Ascending aorta (tissue), 2 donors: ENCODE data around the gene SH3RF1. TPM values are rescaled to one million over a fixed set of nuclear protein-coding genes. Genes with fewer than 3 reads are reported as not detected.

Experiments used
- DNase-seq, 2 donors: peaks; one replicate each; pipeline ENCODE4 v3.0.0-alpha.2; 2019; ENCODE audit warnings: low spot score in 2 of 2
- H3K27ac ChIP-seq, 2 donors: fragments of 200-600 bp; sonication (generic); one replicate each; pipeline ENCODE4 v1.5.1; 2016 to 2017; ENCODE audit warnings: mild to moderate bottlenecking in 1 of 2
- H3K27me3 ChIP-seq: fragments of 200-600 bp; sonication (generic); one replicate; pipeline ENCODE4 v1.5.1; 2017
- H3K36me3 ChIP-seq, 2 donors: fragments of 200-600 bp; sonication (generic); one replicate each; pipeline ENCODE4 v1.5.1; 2016
- H3K4me1 ChIP-seq, 2 donors: fragments of 200-600 bp; sonication (generic); one replicate each; pipeline ENCODE4 v1.5.1; 2016 to 2017; ENCODE audit warnings: mild to moderate bottlenecking in 1 of 2
- H3K4me3 ChIP-seq, 2 donors: fragments of 200-600 bp; sonication (generic); one replicate each; pipeline ENCODE4 v1.5.1; 2016 to 2017; ENCODE audit warnings: mild to moderate bottlenecking in 1 of 2
- H3K9me3 ChIP-seq, 2 donors: fragments of 200-600 bp; sonication (generic); one replicate each; pipeline ENCODE4 v1.5.1; 2016
- CTCF ChIP-seq, 3 experiments: fragments of 200-600 bp in 2 of 3; fragments of 450-650 bp in 1 of 3; sonication (generic) in 2 of 3; IDR thresholded peaks; one replicate each; pipeline ENCODE4 v1.5.1; 2016 to 2019; ENCODE audit warnings: antibody characterized with exemption in 3 of 3, mild to moderate bottlenecking in 1 of 3, moderate library complexity in 1 of 3
- intact Hi-C: fragments of 100-400 bp; cut with DNase I; formaldehyde crosslinking; loops from one replicate; pipeline ENCODE4 v1.15.1; 2023
- total RNA-seq: library from RNA; depleted of rRNA; stranded (reverse); fragments of >200 nt; gene quantifications from one replicate; pipeline ENCODE4 v1.1.0, GENCODE V29; 2016

SH3RF1 gene
- total RNA-seq, 1 donor from 2014 or later: 27.6 TPM

- intact Hi-C loops: no loop called here
- Histone ChIP-seq H3K4me3 (no peak overlapping the region), H3K36me3 (peaks cover 28 to 42% of the 10 kb centered on the region in 2 donors), H3K27ac (no peak overlapping the region), H3K9me3 (no peaks in the 10 kb centered on the region), H3K4me1 (peaks cover 0 to 2% of the 10 kb centered on the region in 2 donors), H3K27me3 (no peaks in the 10 kb centered on the region)
- no peak for TF ChIP-seq CTCF (IDR thresholded peaks at IDR 0.05)
- DNase-seq: no peak
These were observed 161.6 kb downstream of the SH3RF1 start for GRCh38 chr4:169109035-169109675.

GRCh38 chr4:169108303-169108702 is 162.5 kb downstream of the SH3RF1 start:
- peaks cover 28 to 37% of the 10 kb centered on the region in 2 donors for H3K36me3 ChIP-seq
- intact Hi-C loops: no loop called here
- no peaks in the 10 kb centered on the region for H3K27me3 ChIP-seq
- DNase-seq: no peak
- peaks cover 4 to 6% of the 10 kb centered on the region in 2 donors for H3K4me1 ChIP-seq
- H3K27ac ChIP-seq: no peak overlapping the region
- no peak overlapping the region for H3K4me3 ChIP-seq
- no peak for TF ChIP-seq CTCF (IDR thresholded peaks at IDR 0.05)
- H3K9me3 ChIP-seq: no peaks in the 10 kb centered on the region

GRCh38 chr4:169107528-169107927 is 163.2 kb downstream of the SH3RF1 start:
- intact Hi-C loops: no loop called here
- Histone ChIP-seq H3K27ac (no peak overlapping the region), H3K4me1 (peaks cover 4 to 6% of the 10 kb centered on the region in 2 donors), H3K4me3 (no peak overlapping the region), H3K36me3 (peaks cover 28 to 37% of the 10 kb centered on the region in 2 donors), H3K9me3 (no peaks in the 10 kb centered on the region), H3K27me3 (no peaks in the 10 kb centered on the region)
- no peak for DNase-seq
- no peak for TF ChIP-seq CTCF (IDR thresholded peaks at IDR 0.05)

- intact Hi-C loops: no loop called here
- peaks cover 4 to 6% of the 10 kb centered on the region in 2 donors for H3K4me1 ChIP-seq
- no peak overlapping the region for H3K27ac ChIP-seq
- no peaks in the 10 kb centered on the region for H3K9me3 ChIP-seq
- DNase-seq: no peak
- no peak overlapping the region for H3K4me3 ChIP-seq
- H3K36me3 ChIP-seq: peaks cover 27 to 37% of the 10 kb centered on the region in 2 donors
- no peak for TF ChIP-seq CTCF (IDR thresholded peaks at IDR 0.05)
- no peaks in the 10 kb centered on the region for H3K27me3 ChIP-seq
These were observed 164.0 kb downstream of the SH3RF1 start for GRCh38 chr4:169106696-169107229.

- H3K4me1 ChIP-seq: peaks cover 4 to 6% of the 10 kb centered on the region in 2 donors
- no peak for TF ChIP-seq CTCF (IDR thresholded peaks at IDR 0.05)
- no peak for DNase-seq
- no peaks in the 10 kb centered on the region for H3K27me3 ChIP-seq
- intact Hi-C loops: no loop called here
- H3K36me3 ChIP-seq: peaks cover 25 to 32% of the 10 kb centered on the region in 2 donors
- no peak overlapping the region for H3K27ac ChIP-seq
- no peaks in the 10 kb centered on the region for H3K9me3 ChIP-seq
- no peak overlapping the region for H3K4me3 ChIP-seq
These were observed 165.1 kb downstream of the SH3RF1 start for GRCh38 chr4:169105620-169106019.
